ENCODE measurements around the gene ACTR1A.
"Not testable (repeated sequence)": the region's sequence is repeated elsewhere in the genome, so short reads cannot be mapped to it uniquely, and the experiment has no call there.

ACTR1A gene

DNA sequence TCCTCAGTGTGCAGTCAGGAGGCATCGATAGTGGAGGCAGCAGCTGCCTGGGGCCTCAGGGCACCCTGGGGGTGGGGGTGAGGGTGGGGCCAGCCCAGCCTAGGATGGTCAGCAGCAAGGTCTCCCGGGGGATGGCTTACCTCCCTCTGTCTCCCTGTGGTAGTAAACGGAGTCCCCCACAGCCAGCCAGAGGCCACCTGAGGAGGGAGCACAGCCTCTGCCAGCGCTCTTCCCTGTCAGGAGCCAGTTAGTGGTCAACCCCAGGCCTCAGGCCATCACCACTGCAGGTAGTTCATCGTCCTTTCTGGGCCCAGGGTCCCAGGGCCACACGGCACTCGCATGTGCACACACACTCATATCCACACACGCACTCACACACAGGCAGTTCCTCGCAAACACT, 22.1 kb downstream of the ACTR1A start:
- DNase-seq = no peak

- no peak for DNase-seq
Observed at GRCh38 chr10:102479651-102480050, 22.9 kb downstream of the ACTR1A start.

- no peak for DNase-seq
Observed at GRCh38 chr10:102476466-102477141, 25.9 kb downstream of the ACTR1A start.

- DNase-seq = no peak
Observed at GRCh38 chr10:102475451-102476040, 27.0 kb downstream of the ACTR1A start.

- no peak for DNase-seq
Observed at GRCh38 chr10:102473445-102474331, 28.8 kb downstream of the ACTR1A start.

GRCh38 chr10:102470579-102471546, 31.6 kb downstream of the ACTR1A start:
- DNase-seq = no peak

DNA sequence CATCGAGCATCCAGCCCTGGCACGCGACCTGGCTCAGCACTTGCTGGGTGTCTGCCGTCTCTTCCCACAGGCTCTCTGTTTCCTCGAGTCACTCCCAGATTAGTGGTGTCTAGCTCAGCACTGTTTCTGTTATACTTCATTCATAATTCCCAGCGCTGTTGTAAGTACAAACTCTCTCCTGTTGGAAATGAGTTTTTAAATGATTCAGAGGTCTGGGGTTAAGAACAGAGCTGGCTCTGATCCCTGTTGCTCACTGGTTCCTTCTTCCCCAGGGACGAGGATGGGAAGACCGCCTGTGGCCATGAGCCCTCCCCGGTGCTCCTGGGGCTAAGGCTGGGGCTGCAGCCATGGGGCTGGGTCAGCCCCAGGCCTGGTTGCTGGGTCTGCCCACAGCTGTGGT, 33.8 kb downstream of the ACTR1A start:
- no peak for DNase-seq

DNA sequence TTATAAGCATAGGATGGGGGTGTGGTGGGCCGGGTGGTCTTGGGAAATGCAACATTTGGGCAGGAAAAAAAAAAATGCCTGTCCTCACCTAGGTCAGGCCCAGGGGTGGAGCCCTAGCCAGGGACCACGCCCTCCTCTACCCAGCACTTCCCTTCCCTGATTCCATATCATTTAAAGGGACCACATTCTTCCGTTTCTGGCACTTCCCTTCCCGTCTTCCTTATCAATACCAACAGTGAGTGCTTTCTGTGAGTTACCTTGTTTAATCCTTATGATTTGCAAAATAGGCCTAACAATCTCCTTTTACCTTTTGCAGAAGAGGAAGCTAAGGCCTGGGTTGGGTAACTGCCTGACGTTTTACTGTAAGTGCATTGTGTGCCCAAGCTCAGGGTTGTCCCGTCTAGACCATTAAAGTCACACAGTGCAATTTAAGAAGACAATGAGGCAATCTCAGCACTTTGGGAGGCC, 34.5 kb downstream of the ACTR1A start:
- no peak for DNase-seq

- no peak for DNase-seq
Observed at GRCh38 chr10:102467318-102467717, 35.2 kb downstream of the ACTR1A start.

DNA sequence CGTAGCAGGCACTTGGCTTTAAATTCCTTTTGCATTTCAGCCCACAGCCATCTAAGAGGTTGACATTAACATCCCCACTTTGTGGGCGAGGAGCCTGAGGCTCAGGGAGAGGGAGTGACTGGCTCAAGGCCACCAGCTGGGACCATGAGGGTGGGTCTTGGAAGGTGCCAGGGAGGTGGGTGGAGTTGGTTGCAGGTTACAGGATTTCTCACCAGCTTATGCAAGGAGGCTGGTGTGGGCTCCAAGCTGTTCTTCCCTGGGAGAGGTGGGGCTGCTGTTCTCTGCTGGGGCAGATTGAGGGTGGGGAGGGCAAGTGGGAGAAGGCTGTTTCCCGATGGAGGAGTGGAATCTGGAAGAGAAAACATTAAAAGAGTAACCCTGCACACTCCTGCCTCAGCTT, 37.0 kb downstream of the ACTR1A start:
- DNase-seq = no peak

GRCh38 chr10:102463983-102464382, 38.5 kb downstream of the ACTR1A start:
- no peak for DNase-seq

DNA sequence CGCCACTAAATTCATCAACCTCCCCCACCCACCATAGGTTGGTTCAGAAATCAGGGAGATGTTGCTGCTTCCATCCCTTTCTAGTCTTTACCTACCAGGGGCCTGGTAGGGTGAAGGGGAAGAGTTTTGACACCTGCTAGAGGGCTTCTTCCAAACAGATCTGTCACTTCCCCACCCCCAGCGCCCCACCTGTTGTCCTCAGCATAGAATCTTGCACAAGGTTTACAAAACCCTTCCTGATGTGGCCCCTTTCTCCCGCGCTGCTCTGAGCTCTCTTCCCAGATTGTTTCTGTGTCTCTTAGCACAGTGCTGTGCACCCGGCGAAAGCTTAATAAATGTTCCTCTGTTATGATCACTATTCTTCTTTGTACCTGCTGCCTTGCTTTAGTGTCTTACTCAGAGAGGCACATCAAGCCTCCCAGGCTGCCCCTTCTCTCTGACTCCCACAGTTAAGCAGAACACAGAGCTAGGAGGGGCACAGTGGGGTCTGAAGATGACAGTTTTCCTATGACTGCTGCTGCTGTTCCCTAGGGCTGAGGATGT, 39.9 kb downstream of the ACTR1A start:
- DNase-seq = no peak

DNA sequence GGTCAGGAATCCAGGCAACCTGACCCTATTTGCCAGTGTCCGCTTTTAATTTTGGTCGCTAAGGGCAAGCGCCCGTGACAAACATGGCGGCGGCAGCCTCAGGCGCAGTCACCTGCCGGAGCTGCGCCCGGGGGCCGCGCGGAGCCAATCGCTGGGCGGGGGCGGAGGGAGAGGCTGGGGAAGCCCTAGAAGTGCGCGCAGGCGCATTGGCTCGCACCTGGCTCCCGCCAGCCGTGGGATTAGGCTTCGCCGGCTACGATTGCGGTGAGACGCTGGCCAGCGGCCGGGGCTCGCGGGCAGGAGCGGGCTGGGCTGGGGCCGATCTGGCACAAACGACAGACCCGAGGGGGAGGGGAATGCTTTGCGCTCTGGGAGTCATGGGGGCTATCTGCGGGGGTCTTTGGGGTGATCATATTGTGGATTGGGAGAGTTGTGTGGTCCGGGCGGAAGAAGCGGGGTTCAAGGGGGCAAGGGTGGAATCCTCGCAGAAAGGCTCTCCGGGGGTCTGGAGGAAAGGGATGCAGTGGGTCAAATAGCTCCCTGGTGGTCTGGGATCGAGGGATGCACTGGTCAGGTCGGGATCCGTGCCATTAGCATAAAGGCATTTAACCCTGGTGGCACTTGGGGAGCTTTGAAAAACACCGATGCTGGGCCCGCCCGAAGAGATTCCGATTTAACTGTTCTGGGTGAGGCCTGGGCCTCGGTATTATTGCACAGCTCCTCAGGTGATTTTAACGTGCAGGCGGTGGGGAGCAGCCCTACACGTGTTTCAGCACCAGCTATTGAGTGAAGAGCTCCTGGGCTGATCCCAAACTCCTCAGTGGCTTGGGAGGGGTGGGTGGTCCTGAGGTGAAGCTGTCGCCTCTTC, 41.1 kb downstream of the ACTR1A start:
- peak; percentile 81 for DNase-seq

- DNase-seq = peak; percentile 33
Observed at GRCh38 chr10:102460836-102461186, 41.7 kb downstream of the ACTR1A start.

DNA sequence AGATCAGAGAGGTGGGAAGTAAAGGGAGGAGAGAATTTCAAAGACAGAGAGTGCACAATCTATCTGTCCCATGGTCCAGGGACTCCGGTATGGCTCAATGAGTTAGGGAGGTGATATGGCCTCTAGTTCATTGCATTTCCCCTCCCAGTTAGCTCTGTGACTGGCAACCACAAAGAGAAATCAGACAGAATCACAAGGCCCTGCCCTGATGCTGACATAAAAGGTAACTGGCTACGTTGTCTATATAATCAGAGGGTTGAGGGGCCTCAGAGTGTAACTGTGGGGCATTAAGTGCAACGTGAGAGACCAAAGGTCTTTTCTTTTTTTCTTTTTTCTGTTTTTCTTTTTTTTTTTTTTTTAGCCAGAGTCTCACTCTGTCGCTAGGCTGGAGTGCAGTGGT, 43.9 kb downstream of the ACTR1A start:
- no peak for DNase-seq

DNA sequence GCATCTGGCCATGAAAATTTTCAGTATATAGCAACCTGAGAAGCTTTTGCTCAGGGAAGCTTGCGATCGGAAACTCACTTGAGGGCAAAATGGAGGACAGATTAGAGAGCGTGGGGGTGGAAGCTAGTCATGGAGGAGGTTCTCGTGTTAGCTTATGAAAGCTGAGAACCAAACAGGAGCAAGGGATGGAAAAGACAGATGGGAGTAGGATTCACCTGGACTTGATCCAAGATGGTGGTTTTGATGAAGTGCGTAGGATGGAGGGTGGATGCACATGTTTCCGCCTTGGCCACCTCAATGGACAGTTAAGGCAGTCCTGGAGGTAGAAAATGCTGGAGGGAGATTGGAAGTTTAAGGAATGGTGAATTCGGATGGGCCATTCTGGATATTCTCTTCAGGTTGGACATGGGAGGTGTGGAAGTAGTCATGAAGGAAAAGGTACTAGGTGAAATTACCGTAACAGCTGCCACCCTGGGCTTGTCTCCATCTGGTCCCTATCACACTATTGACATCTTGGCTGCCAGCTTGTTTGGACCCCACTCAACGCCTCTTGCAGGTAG, 44.8 kb downstream of the ACTR1A start:
- no peak for DNase-seq

DNA sequence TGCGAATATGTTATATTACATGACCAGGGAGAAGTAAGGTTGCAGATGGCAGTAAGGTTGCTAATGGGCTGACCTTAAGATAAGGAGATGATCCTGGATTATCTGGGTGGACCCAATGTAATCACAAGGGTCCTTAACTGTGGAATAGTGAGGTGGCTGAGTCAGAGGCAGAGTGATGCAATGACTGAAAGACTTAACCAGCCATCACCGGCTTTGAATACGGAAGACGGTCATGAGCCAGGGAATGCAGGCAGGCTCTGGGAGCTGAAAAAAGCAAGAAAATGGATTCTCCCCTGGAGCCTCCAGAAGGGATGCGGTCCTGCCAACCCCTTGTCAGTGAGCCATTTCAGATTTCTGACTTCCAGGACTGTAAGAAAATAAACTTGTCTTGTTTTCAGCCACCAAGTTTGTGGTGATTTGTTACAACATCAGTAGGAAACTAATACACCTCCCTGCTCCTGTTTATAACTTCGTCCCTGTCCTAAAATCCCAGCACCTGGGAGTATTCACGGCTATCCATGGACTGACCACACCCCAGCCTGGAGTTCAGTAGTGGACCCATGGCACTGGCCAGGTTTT, 46.5 kb downstream of the ACTR1A start:
- DNase-seq = no peak

GRCh38 chr10:102454662-102455487, 47.6 kb downstream of the ACTR1A start:
- not testable (repeated sequence) for DNase-seq

GRCh38 chr10:102453502-102453901, 49.0 kb downstream of the ACTR1A start:
- no peak for DNase-seq
